ENCODE measurements around the gene LBHD1. TPM values are rescaled to one million over a fixed set of nuclear protein-coding genes. Genes with fewer than 3 reads are reported as not detected.
"Not testable (repeated sequence)": the region's sequence is repeated elsewhere in the genome, so short reads cannot be mapped to it uniquely, and the experiment has no call there.

Gene LBHD1
- total RNA-seq, 2 experiments from 2014 or later = 4.4 to 6.1 TPM

DNA sequence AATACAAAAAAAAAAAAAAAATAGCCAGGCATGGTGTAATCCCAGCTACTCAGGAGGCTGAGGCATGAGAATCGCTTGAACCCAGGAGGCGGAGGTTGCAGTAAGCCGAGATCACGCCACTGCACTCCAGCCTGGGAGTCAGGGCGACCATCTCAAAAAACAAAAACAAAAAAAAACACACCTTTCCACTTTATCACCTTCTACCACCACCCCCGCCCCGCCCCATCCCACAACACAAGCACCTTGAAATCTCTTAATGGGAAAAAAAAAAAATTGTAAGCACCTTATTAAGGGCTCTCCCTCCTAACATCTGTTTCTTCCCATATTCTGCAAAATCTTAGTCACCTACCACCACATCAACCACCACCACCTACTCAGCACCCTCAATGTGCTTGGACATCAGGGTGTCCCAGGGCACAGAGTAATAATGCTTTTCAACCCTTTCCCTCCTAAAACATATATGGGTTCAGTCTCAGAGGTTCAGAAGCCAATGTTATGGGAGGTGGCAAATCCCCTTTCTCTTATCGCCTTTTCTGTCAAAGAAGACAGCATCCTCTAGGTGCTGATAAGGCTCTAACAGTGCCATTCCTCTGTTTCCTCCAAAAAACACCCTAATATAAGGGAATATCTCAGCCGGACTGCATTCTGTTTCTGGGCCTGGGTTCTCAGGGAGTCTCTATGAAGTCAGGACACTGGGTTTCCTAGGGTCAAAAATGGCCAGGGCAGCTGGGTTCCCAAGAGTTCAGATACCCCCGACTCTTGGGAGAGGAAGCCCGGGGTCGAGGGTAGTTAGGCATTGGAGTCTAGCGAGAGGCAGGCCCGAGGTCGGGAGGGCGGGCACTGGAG is 19.7 kb downstream of the LBHD1 start:
- peak; percentile 37 for DNase-seq
- H3K9me3 Mint-ChIP-seq = no peaks in the 10 kb centered on the region
- intact Hi-C loops (cut with micrococcal nuclease) = loop anchor here (1.0 to 2.0 kb wide), 7 partner anchors 13 to 74 kb away; partner anchors contain the start of genes C11orf98, CSKMT, HNRNPUL2 and TUT1
- peaks cover 25% of the 10 kb centered on the region for H3K4me1 Mint-ChIP-seq (ENCODE audit: low read depth)
- no peaks in the 10 kb centered on the region for H3K27me3 Mint-ChIP-seq (ENCODE audit: low read depth)
- peaks cover 10% of the 10 kb centered on the region for H3K36me3 Mint-ChIP-seq (ENCODE audit: low read depth)
- peak overlapping the region; percentile 87 for H3K27ac Mint-ChIP-seq
- peak overlapping the region; percentile 90 for H3K4me3 Mint-ChIP-seq
- CTCF ChIA-PET = interaction anchor here (0.6 to 1.0 kb wide), 3 partner anchors 51 to 189 kb away, joined by 3 read pairs; no protein-coding TSS in a partner anchor

DNA sequence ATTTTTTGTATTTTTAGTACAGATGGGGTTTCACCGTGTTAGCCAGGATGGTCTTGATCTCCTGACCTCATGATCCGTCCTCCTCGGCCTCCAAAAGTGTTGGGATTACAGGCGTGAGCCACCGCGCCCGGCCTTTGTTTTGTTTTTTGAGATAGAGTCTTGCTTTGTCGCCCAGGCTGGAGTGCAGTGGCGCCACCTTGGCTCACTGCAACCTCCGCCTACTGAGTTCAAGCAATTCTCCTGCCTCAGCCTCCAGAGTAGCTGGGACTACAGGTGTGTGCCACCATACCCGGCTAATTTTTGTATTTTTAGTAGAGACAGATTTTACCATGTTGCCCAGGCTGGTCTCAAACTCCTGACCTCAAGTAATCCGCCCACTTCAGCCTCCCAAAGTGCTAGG is 21.8 kb downstream of the LBHD1 start:
- intact Hi-C loops (cut with micrococcal nuclease); H3K4me3 Mint-ChIP-seq; H3K27ac Mint-ChIP-seq; H3K27me3 Mint-ChIP-seq (ENCODE audit: low read depth); DNase-seq; H3K9me3 Mint-ChIP-seq: not testable (repeated sequence)
- peaks cover 35% of the 10 kb centered on the region for H3K4me1 Mint-ChIP-seq (ENCODE audit: low read depth)
- peaks cover 14% of the 10 kb centered on the region for H3K36me3 Mint-ChIP-seq (ENCODE audit: low read depth)
- CTCF ChIA-PET = interaction anchor here (1.3 kb wide), 1 partner anchor 17 kb away, joined by 3 read pairs; no protein-coding TSS in a partner anchor

DNA sequence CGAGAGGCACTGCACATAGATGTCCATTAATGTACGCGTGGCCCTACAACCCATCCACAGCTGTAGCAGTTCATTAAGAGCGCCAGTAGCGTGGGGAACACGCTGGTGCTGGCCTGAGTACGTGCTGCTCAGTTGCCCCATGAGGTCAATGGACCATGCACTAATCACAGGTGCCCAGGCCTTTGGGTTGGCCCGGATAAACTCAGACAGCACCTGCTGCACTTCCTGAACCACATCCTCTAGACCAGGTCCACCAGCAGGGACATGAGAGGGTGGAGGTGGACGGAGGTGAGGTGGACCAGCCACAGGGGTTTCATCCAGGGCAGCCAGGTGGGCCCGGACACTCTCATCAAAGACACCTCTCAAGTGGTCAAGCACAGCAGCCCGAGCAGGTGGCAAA is 22.6 kb downstream of the LBHD1 start:
- Mint-ChIP-seq H3K9me3 (no peaks in the 10 kb centered on the region), H3K27me3 (ENCODE audit: low read depth) (no peaks in the 10 kb centered on the region), H3K36me3 (ENCODE audit: low read depth) (peaks cover 17% of the 10 kb centered on the region), H3K4me1 (ENCODE audit: low read depth) (peaks cover 40% of the 10 kb centered on the region), H3K27ac (no peak overlapping the region), H3K4me3 (no peak overlapping the region)
- intact Hi-C loops (cut with micrococcal nuclease) = no loop called here
- CTCF ChIA-PET = interaction anchor here (0.7 to 1.3 kb wide), 2 partner anchors 16 to 18 kb away, joined by 3 read pairs; partner anchors contain the start of genes C11orf98 and CSKMT
- DNase-seq = no peak

DNA sequence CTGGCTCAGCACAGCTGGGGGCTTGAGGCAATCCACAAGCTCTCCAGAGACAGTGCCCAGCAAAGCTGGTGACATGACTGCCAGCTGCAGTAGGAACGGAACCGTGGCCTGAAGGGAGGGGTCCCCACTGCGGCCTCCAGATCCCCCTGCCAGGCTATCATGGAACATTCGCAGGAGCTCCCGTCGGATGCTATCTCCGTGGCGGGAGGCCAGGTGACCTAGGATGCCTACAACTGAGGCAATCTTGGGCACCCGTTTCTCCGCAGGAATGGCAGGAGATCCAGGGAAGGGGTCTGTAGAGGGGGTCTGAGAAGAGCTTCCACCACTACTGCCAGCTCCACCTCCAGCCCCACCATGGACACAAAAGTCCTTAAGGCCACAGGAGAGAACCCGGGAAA is 23.1 kb downstream of the LBHD1 start:
- H3K4me1 Mint-ChIP-seq (ENCODE audit: low read depth) = peaks cover 41% of the 10 kb centered on the region
- H3K27ac Mint-ChIP-seq = no peak overlapping the region
- no peaks in the 10 kb centered on the region for H3K9me3 Mint-ChIP-seq
- no peaks in the 10 kb centered on the region for H3K27me3 Mint-ChIP-seq (ENCODE audit: low read depth)
- H3K36me3 Mint-ChIP-seq (ENCODE audit: low read depth) = peaks cover 22% of the 10 kb centered on the region
- no peak overlapping the region for H3K4me3 Mint-ChIP-seq
- no peak for DNase-seq
- intact Hi-C loops (cut with micrococcal nuclease) = no loop called here
- CTCF ChIA-PET = interaction anchor here (0.7 kb wide), 2 partner anchors 16 to 106 kb away, joined by 3 read pairs; partner anchors contain the start of genes C11orf98 and CSKMT

DNA sequence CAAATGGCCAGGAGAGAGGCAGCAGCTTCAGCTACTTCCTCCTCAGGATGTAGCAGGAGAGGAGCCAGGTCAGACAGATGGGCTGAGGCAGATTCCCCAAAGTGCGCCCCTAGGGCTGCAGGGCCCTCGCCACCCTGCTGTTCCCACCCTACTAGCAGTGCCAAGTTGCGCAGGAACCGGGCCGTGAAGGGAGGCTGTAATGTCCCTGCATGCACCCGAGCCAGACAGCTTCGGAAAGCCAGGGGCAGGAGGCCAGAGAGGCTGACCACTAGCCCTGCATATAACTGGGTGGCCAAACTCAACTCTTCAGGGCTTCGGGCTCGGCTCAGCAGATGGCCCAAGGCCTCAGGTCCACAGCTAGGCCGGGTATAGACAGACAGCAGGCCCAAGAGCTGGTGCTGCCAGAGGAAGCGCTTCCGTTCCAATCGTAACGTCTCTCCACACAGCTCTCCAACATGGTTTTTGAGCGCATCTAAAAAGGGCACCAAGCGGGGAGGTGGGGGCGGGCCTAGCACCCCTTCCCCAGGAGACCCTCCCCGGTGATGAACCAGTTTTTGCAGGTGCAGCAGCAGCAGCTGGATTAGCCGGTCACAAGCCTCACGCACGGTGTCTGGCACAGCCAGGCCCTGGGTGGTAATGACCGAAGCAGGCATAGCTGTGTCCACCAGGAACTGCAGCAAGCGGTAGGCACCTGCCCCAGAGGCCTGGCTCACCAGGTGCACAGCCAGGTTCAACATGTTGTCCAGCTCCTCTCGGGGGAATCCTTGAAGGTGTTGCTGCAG is 23.7 kb downstream of the LBHD1 start:
- H3K27ac Mint-ChIP-seq = no peak overlapping the region
- H3K27me3 Mint-ChIP-seq (ENCODE audit: low read depth) = no peaks in the 10 kb centered on the region
- peaks cover 38% of the 10 kb centered on the region for H3K4me1 Mint-ChIP-seq (ENCODE audit: low read depth)
- peaks cover 23% of the 10 kb centered on the region for H3K36me3 Mint-ChIP-seq (ENCODE audit: low read depth)
- no peak for DNase-seq
- no peak overlapping the region for H3K4me3 Mint-ChIP-seq
- CTCF ChIA-PET = interaction anchor here (0.7 kb wide), 1 partner anchor 106 kb away, joined by 3 read pairs; no protein-coding TSS in a partner anchor
- no peaks in the 10 kb centered on the region for H3K9me3 Mint-ChIP-seq
- intact Hi-C loops (cut with micrococcal nuclease) = no loop called here

DNA sequence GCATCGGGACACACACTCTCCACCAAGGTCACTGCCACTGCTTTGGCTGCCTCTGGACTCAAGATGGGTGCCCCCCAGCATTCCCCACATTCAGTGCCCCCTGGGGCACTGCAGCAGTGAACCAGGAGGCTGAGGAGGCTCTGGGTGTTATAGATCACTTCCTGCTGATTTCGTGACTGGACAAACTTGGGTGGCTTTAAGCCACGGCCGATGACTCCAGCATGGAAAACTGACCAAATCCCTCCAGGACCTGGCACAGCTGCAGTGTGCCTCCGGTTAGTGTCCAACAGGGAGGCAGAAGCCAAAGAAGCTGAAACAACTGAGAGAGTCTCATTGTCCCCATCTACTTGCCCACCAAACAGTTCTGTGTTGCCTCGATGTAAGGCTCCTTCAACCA is 24.5 kb downstream of the LBHD1 start:
- H3K36me3 Mint-ChIP-seq (ENCODE audit: low read depth) = peaks cover 25% of the 10 kb centered on the region
- H3K27ac Mint-ChIP-seq = no peak overlapping the region
- DNase-seq = no peak
- CTCF ChIA-PET = no interaction called here
- peaks cover 38% of the 10 kb centered on the region for H3K4me1 Mint-ChIP-seq (ENCODE audit: low read depth)
- H3K9me3 Mint-ChIP-seq = no peaks in the 10 kb centered on the region
- intact Hi-C loops (cut with micrococcal nuclease) = loop anchor here (2.0 kb wide), 2 partner anchors 17 to 73 kb away; partner anchors contain the start of genes C11orf98 and CSKMT
- H3K27me3 Mint-ChIP-seq (ENCODE audit: low read depth) = no peaks in the 10 kb centered on the region
- no peak overlapping the region for H3K4me3 Mint-ChIP-seq

DNA sequence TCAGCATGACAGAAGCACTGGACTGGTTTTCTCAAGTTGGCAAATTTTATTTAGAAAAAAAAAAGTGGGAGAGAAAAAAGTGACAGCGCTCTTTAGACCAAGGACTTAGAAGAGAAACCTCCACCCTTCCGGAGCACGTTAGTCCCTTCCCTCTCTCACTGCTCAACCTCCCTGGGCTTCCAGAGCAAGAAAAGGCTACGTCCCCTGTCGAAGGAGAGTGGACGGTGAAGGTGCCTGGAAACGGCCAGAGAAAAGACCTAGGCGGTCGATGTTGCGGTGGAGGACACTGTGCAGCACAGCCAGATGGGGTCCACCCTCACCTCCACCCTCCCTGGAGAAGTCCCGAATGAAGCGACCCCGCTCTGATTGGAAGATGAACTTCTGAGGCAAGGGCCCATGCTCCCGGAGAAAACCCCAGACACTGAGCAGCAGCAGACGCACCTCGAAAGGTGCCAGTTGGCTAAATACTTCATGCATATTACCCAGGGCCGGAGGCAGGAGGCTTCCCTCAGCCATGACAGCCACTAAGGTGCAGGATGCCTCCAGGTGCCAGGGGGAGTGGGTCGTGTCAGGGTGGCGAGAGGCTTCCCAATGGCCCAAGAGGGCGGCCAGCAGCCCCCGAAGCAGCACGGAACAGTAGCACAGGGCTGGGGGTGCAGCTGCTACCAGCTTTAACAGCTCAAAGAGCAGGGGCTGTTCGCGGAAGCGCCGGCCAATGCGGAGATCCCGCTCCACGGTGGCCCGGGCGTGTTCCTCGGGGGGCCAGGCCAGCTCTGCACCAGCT is 25.1 kb downstream of the LBHD1 start:
- peaks cover 25% of the 10 kb centered on the region for H3K36me3 Mint-ChIP-seq (ENCODE audit: low read depth)
- H3K27ac Mint-ChIP-seq = peak overlapping the region; percentile 95
- no peak for DNase-seq
- intact Hi-C loops (cut with micrococcal nuclease) = loop anchor here (1.0 to 2.0 kb wide), 8 partner anchors 18 to 193 kb away; partner anchors contain the start of genes C11orf98, CSKMT, EML3 and TUT1
- no peaks in the 10 kb centered on the region for H3K9me3 Mint-ChIP-seq
- peaks cover 34% of the 10 kb centered on the region for H3K4me1 Mint-ChIP-seq (ENCODE audit: low read depth)
- CTCF ChIA-PET = interaction anchor here (1.0 kb wide), 1 partner anchor 10 kb away, joined by 3 read pairs; no protein-coding TSS in a partner anchor
- no peaks in the 10 kb centered on the region for H3K27me3 Mint-ChIP-seq (ENCODE audit: low read depth)
- H3K4me3 Mint-ChIP-seq = peak overlapping the region; percentile 99

DNA sequence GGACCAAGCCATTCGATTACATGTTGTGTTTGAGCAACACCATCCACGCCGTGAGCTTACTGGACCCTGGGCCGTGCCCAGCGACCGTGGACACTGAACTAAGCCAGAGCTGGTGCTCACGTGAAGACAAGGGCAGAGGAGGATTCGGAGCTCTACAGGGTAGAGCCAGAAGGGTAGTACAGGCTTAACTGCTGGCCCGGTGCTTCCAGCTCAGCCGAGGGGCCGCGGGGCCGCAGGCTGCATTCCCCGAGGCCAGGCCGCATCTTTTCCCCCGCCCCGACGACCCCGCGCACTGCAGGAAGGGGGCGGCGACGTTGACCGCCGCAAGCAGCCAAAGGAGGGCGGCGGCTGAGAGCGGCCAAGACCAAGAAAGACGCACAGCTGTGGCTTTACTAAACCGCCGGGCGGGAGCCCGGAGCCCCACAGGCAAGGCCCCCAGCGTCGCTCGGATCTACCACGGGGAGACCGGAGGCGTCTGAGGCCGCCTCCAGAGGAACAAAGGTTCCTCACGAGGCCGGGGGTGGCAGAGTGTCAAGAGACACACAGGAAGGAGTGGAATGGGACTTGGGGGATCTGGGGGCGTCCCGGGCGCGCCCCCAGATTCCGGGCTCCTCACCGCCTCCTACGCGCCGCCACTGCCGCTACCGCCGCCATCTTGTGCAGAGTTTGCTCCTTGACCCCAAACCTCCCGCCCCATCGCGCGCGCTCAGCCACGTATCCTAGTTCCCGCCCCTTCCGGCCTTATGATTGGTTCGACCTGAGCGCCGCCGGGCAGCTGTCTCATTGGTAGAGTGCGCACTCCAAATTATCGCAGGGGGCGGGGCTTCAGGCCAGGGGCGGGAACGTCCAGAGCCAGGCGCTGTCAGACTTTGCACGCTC is 25.9 kb downstream of the LBHD1 start, which contains the start of gene GANAB:
GANAB (minus strand) TSS at position 668 of the 879 bp plus-strand sequence; CDS start at position 654, 14 bp downstream.
- Mint-ChIP-seq H3K27me3 (ENCODE audit: low read depth) (no peaks in the 10 kb centered on the region), H3K9me3 (no peaks in the 10 kb centered on the region), H3K4me1 (ENCODE audit: low read depth) (peaks cover 35% of the 10 kb centered on the region), H3K36me3 (ENCODE audit: low read depth) (peaks cover 25% of the 10 kb centered on the region), H3K27ac (peak within 1 kb of the TSS; percentile 95), H3K4me3 (peak within 1 kb of the TSS; percentile 99)
- intact Hi-C loops (cut with micrococcal nuclease) = loop anchor here (1.0 to 2.0 kb wide), 8 partner anchors 19 to 194 kb away; partner anchors contain the start of genes C11orf98, CSKMT, EML3 and TUT1
- DNase-seq = peak; percentile 100
- CTCF ChIA-PET = interaction anchor here (0.5 to 1.1 kb wide), 4 partner anchors 11 to 220 kb away, joined by 3 to 4 read pairs (median 3); no protein-coding TSS in a partner anchor

DNA sequence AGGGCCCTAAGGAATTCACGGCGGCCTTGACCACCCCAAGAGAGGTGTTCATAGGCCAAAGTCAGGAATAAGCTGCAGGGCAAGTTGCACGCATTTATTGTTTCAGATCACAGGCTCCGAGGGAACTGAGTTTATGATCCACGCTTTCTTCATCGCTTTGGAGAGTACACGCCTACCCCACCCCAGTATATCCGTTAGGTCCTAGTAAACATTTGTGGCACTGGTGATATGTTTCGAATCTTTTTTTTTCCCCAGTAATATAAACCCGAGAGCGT is 26.5 kb downstream of the LBHD1 start:
- Mint-ChIP-seq H3K4me3 (peak overlapping the region; percentile 99), H3K27me3 (ENCODE audit: low read depth) (no peaks in the 10 kb centered on the region), H3K36me3 (ENCODE audit: low read depth) (peaks cover 26% of the 10 kb centered on the region), H3K27ac (peak overlapping the region; percentile 95), H3K9me3 (no peaks in the 10 kb centered on the region), H3K4me1 (ENCODE audit: low read depth) (peaks cover 37% of the 10 kb centered on the region)
- CTCF ChIA-PET = interaction anchor here (0.5 to 1.3 kb wide), 3 partner anchors 22 to 55 kb away, joined by 3 to 5 read pairs (median 4); no protein-coding TSS in a partner anchor
- DNase-seq = no peak
- intact Hi-C loops (cut with micrococcal nuclease) = no loop called here

DNA sequence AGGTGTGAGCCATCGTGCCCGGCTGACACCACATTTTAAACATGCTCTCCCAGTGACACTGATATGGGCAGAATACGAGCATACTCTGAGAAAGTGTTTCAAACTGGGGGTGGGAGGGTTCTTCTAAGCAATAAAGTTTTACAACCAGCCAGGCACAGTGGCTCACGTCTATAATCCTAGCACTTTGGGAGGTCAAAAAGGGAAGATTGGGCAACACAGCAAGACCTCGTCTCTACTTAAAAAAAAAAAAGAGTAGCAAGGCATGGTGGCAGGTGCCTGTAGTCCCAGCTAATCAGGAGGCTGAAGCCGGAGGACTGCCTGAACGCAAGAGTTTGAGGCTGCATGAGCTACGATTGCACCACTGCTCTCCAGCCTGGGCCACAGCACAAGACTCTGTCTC is 27.8 kb downstream of the LBHD1 start:
- H3K4me1 Mint-ChIP-seq (ENCODE audit: low read depth) = peaks cover 47% of the 10 kb centered on the region
- peaks cover 27% of the 10 kb centered on the region for H3K36me3 Mint-ChIP-seq (ENCODE audit: low read depth)
- intact Hi-C loops (cut with micrococcal nuclease) = no loop called here
- peak overlapping the region; percentile 36 for H3K4me3 Mint-ChIP-seq
- H3K27me3 Mint-ChIP-seq (ENCODE audit: low read depth) = no peaks in the 10 kb centered on the region
- peak overlapping the region; percentile 61 for H3K27ac Mint-ChIP-seq
- H3K9me3 Mint-ChIP-seq = peaks cover 3% of the 10 kb centered on the region
- CTCF ChIA-PET = interaction anchor here (0.6 to 1.3 kb wide), 2 partner anchors 23 to 61 kb away, joined by 3 to 5 read pairs; no protein-coding TSS in a partner anchor
- DNase-seq = no peak

DNA sequence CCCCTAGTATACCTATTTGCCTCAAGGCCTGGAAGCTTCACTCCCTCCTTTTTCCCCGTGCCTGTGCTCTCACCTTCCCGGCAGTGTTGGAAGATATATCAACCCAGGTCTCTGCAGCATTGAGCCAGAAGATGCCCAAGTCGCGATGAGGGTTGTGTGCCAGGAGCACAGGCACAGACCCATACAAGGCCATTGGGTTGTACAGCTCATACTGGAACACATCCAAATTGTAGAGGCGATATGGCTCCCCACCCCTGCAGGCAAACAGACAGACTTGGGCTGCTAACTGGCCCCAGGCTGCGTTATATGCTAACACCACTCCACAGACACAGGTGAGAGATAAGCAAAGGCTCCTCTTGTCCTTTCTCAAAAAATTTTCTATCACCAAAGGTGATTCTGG is 39.6 kb downstream of the LBHD1 start:
- intact Hi-C loops (cut with micrococcal nuclease) = no loop called here
- Mint-ChIP-seq H3K27ac (peak overlapping the region; percentile 63), H3K4me3 (no peak overlapping the region), H3K4me1 (ENCODE audit: low read depth) (peaks cover 21% of the 10 kb centered on the region), H3K36me3 (ENCODE audit: low read depth) (peaks cover 53% of the 10 kb centered on the region), H3K9me3 (no peaks in the 10 kb centered on the region), H3K27me3 (ENCODE audit: low read depth) (no peaks in the 10 kb centered on the region)
- CTCF ChIA-PET = no interaction called here
- no peak for DNase-seq
